Astrocyte of the spinal cord (primary cell): ENCODE results near the gene SPESP1.

Experiments
- DNase-seq: peaks from one replicate; pipeline ENCODE4 v3.0.0; 2011; ENCODE audit warnings: low read depth, low spot score
- H3K4me3 ChIP-seq: 2 replicates; pipeline ENCODE4 v1.5.1; 2011; ENCODE audit warnings: low read depth, mild to moderate bottlenecking, low read length, moderate library complexity
- in situ Hi-C: cut with HindIII; loops from 2 replicates; pipeline ENCODE4 v1.10.0; 2017; ENCODE audit warnings: low sequenced_read_pairs
- TF ChIP-seq, protein P1 (sequence below): IDR thresholded peaks from 2 replicates; pipeline ENCODE4 v1.5.1; 2012; ENCODE audit warnings: low read depth, mild to moderate bottlenecking, low read length, inconsistent platforms

SPESP1 gene

GRCh38 chr15:68981941-68982340 lies 51.6 kb downstream of the SPESP1 start:
- no peak for DNase-seq
- TF ChIP-seq, protein P1, sequence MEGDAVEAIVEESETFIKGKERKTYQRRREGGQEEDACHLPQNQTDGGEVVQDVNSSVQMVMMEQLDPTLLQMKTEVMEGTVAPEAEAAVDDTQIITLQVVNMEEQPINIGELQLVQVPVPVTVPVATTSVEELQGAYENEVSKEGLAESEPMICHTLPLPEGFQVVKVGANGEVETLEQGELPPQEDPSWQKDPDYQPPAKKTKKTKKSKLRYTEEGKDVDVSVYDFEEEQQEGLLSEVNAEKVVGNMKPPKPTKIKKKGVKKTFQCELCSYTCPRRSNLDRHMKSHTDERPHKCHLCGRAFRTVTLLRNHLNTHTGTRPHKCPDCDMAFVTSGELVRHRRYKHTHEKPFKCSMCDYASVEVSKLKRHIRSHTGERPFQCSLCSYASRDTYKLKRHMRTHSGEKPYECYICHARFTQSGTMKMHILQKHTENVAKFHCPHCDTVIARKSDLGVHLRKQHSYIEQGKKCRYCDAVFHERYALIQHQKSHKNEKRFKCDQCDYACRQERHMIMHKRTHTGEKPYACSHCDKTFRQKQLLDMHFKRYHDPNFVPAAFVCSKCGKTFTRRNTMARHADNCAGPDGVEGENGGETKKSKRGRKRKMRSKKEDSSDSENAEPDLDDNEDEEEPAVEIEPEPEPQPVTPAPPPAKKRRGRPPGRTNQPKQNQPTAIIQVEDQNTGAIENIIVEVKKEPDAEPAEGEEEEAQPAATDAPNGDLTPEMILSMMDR = no peak
- in situ Hi-C loops = no loop called here
- H3K4me3 ChIP-seq = no peak overlapping the region

DNA sequence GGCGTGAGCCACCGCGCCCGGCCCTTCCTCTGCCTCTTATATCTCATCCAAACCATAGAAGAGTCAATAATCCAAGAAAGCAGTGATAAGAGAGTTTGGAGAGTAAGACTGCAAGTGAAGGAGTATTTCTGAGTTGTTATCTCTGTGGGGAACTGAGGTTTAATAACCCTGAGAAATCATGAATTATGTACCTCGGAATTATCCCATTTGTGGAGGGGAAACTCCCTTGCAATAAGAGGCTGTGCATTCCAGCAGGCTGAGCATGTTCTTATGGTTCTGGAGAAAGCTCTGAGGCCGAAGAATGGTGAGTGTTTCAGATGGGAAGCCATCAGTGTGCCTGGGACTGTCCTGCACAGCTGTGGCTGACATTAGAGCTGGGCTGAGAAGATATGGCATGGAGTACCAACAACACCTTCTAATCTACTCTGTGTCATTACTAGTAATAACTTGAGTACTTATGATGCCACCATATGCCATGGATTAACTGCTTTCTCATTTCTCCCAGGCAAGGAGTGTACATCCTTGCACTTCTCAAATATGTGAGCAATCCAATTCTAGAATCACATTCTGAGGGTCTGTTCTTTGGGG lies 52.7 kb downstream of the SPESP1 start:
- TF ChIP-seq, protein P1 = no peak
- DNase-seq = no peak
- no peak overlapping the region for H3K4me3 ChIP-seq
- in situ Hi-C loops = no loop called here

DNA sequence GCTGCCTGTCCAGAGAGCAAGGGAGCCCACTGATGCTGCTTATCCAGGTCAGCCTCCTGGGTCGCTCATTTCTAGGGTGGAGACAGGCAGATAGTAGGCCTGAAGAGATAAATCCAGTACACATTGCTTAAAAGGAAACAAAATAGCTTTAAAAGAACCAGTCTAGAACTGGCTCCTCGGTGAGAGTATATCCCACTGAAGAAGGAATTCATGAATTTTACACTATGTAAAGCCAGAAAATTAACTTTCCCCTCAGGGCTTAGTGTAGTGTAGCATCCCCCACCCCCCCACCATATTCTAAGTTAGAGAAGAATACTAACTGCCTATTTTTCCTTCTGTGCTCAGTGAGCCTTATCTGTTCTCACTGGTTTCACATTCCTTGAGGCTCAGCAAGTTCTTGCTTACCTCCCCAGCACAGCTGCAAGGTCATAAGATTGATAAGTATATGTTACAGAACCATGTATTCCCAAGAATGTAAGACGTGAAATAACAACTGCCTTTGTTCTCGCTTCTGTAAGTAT lies 53.7 kb downstream of the SPESP1 start:
- DNase-seq = no peak
- TF ChIP-seq, protein P1 = no peak
- in situ Hi-C loops = no loop called here
- H3K4me3 ChIP-seq = no peak overlapping the region

- TF ChIP-seq, protein P1 = no peak
- in situ Hi-C loops = no loop called here
- no peak overlapping the region for H3K4me3 ChIP-seq
- no peak for DNase-seq
Observed at GRCh38 chr15:68984586-68984985, 54.3 kb downstream of the SPESP1 start.

DNA sequence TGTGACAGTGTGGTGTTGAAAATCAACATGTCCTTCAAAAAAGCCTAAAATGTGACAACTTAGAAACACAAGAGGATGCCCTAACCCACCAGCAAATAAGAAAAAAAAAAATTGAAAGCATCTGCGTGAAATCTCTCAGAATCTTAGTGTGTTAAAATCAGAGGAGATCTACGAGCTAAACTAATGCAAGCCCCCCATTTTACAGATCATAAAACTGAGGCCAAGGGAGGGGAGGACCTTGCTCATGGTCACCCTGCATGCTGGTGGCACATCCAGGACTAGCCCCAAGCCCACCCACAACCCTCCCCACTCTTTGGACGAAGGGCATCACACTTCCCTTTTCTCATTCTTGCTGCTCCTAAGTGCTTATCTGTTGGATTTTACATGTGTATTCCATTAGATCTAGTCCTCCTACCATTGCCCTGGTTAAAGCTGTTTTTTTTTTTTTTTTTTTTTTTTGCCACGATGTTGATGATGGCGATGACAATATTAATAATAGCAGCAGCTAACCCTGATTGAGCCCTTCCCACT lies 55.1 kb downstream of the SPESP1 start:
- TF ChIP-seq, protein P1 = no peak
- no peak for DNase-seq
- no peak overlapping the region for H3K4me3 ChIP-seq
- in situ Hi-C loops = no loop called here

- H3K4me3 ChIP-seq = no peak overlapping the region
- in situ Hi-C loops = no loop called here
- DNase-seq = no peak
- TF ChIP-seq, protein P1 = no peak
Observed at GRCh38 chr15:68986322-68986721, 56.0 kb downstream of the SPESP1 start.

- TF ChIP-seq, protein P1 = no peak
- H3K4me3 ChIP-seq = no peak overlapping the region
- DNase-seq = no peak
- in situ Hi-C loops = no loop called here
Observed at GRCh38 chr15:68987120-68987519, 56.8 kb downstream of the SPESP1 start.
